ENCODE results near the gene FANCE.

The FANCE gene

DNA sequence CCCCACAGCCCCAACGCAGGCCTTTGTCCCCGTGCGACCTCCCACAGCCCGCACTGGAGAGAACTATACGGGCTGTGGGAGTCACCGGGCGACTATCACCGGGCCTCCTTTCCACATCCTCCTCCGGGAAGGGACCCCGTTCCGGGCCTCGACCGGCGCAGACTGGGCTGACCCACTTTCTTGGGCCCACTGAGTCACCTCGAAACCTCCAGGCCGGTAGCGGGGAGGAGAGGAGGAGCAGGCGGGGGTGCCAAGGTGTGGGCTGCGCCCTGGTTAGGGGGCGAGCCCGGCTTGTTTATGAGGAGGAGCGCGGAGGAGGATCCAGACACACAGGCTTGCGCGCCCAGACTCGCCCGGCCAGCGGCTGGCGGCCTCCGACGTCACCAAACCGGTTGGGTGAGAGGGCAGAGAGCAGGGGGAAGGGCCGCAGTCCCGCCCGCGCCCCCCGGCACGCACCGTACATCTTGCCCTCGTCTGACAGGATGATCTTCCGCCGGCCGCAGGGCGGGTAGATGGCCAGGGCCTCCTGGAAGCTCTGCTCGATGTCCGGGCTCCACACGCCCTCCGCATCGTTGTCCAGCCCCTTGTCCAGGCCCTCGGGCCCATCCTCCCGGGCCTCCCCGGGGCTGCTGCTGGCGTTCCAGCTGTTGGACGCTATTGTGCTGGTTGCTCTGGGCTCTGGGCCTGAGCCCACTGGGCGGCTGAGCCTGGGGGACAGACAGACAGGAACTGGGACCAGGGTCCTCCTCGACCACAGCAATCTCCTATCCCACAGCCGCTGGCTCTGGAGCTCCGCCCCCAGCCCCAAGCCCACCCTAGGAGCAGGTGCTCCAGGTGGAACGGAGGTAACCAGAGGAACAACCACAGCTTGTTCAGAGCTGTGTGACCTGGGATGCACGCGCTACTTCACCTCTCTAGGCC is 34.1 kb downstream of the FANCE start:
- no peak for DNase-seq

DNA sequence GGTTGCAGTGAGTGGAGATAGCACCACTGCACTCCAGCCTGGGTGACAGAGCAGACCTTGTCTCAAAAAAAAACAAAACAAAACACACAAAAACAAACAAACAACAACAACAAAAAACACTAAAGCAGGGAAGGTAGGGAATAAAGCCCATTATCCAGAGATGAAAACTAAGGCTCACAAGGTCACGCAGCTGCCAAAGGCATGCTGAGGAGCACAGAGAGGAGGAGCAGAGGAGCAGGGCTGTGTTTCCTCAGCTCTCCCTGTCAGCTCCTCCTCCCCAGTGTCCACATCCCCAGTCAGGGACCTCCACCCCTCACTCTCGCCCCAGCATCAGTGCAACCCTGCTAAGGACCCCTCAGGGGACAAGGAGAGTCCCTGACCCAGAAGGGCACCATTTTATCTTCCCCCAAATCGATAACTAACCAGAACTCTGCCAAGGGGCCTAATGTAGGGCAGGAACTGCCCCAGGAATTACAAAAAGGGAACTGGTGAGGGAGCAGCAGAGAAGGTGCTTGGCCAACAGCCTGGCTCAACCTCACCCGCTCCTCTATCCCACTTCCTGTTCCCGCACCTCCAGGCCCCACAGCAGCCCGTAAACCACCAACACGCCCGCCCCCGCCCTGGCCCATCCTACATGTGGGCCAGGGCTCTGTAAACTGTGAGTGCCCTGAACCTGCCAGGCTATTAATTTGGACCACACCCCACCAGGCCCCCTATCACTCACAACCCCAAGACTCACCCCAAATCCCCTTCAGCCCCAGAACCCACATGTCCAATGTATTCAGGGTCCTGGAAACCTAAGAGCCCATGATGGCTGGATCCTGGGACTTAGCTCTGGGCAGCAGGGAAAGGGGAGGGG is 35.7 kb downstream of the FANCE start:
- peak; percentile 47 for DNase-seq

DNA sequence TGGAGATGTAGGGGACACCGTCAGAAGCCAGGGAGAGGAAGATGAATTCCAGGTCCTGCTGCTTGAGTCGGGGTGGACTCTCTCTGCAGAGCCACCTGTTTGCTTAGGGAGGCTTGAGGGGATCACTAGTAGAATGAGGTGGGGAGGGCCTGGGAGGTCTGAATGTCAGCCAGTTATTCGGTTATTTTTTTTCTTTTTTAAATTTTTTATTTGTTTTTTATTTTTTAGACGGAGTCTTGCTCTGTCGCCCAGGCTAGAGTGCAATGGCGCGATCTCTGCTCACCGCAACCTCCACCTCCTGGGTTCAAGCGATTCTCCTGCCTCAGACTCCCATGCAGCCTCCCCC is 36.4 kb downstream of the FANCE start:
- DNase-seq = no peak

DNA sequence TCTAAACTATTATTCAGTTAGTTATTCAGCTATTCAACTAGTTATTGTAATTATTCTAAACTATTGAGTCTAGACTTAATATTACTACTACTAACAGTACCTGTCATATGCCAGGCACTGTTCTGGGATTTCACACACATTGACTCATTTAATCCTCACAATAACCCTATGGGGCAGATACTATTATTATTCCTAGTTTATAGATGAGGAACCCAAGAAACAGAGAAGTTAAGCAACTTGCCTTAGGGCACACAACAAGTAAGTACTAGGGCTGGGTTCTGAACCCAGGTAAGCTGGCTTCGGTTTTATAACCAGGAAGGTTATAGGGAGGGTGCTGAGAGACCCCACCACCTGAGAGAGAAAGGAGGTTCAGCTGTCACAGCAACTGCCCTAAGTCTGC is 36.9 kb downstream of the FANCE start:
- DNase-seq = no peak

DNA sequence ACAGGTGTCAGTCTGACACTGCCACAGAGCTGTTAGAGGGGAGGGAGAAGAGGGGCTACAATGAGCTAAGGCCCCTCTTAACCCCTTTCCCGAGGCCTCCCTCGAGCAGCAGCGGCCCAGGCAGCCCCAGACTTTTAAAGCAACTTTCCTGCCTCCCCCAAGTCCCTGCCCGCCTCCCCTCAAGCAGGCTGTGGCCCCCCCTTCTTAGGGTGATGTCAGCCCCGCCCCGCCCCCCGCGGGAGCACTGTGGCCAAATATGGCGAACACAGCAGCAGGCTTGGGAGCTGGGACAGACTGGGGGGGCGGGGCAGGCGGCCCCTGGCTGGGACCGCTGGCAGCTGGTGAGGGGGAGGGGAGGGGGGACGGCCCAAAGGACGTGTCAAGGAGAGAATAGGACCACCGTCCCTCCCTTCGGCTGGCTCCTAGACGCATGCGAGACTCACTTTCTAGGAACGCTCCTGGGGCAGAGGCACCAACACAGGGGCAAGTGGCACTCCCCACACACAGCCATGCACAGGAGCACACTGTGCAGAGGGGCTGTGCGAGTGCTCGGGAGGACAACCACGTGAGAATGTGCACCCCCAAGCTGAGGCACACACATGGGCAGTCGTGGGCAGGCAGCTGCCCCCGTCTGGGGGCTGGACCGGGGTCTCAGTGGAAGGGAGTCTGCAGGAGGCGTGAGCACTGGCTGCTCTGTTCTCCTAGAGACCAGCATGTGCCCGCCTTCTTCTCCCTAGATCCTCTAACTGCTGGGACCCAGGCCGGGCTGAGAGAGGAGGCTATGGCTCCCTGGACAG is 38.1 kb downstream of the FANCE start:
- no peak for DNase-seq

DNA sequence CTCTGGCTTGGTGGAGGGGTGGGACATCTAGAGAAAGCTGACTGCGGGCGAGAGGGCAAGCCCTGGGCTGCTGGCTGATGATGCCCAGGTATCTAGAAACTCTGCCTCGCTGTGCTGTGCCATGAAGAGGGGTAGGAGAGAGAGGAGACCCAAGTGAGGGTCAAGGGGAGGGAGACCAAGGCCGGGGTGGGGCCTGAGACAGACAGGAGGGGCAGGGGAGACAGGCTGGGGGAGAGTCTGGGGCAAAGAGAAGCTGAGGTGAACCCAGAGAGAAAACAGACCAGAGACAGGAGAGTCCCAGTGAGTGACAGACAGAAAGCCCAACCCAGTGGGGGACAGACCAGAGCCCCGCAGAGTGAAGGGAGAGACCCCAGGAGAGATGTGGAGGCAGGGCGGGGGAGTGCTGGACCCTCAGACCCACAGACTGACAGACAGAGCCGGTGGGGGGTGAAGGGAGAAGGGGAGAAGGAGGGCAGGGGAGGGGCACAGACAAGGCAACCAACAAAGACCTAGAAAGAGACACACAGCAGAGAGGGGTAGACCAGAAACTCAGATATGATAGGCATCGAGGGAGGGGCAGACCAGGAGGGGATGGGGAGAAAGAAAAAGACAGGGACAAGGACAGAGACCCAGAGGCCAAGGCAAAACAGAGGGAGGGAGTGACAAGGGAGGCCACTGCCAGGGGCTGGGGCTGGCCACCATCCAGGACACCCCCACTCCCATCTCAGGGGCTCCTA is 38.9 kb downstream of the FANCE start:
- no peak for DNase-seq

DNA sequence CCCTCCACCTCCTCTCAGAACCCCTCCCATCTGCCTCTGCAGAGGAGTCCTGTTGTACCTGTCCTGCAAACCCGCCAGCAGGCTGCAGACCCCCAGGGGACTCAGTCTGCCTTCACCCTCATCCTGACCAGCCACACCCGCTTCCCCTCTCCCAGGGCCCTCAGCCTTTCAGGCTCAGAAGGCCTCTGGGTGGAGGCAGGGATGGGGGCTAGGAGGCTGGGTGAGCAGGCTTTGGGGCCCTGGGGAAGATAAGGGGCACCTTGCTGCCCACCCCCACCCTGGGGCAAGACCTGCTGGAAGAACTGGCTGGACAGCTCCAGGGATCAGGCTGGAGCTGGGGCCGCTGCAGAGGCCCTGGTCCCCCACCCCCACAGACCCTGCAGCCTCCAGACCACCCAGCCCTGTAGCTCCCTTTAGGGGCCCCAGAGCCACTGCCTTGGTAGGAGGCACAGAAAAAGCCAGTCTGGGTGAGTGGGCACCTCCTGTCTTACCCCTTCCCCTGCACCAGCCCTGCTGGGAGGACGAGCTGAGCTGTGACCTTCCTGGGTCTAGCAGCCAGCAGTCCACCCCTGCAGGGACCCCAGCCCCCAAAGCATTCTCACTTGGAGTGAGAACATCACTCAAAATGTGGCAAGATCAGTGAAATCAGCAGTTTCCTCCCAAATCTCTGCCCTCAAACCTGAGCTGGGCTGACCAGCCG is 39.6 kb downstream of the FANCE start:
- DNase-seq = no peak

DNA sequence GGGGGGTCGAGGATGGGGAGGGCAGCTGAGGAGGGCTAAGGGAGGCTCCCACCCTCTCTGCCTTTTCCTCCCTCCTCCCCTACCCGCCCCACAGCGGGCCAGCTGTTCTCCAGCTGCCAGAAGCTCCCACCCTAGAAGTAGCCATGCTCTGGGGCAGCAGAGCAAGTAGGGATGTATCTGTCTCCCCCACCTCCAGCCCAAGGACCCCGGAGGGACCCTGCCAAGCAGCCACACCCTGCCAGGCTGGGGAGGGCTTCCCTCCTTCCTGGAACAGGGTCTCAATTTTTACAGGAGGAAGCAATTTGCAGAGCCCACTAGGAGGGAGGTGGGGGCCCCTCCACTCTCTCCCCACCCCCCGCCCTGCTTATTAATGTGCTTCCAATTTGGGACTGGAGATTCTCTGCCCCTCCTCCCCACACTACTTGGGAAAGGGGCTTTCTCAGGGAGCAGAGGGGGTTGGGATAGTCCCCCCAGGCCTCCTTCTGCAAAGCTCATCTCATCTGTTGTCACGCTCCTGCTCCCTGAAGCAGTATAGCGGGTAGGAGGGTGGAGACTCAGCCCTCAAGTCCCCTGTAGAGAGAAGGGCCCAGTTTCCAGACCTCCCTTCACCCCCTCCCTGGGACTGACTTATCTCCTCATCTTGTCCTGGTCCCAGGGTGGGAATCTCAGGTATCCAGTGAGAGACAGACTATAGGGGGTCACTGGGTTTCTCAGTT is 40.3 kb downstream of the FANCE start:
- no peak for DNase-seq

DNA sequence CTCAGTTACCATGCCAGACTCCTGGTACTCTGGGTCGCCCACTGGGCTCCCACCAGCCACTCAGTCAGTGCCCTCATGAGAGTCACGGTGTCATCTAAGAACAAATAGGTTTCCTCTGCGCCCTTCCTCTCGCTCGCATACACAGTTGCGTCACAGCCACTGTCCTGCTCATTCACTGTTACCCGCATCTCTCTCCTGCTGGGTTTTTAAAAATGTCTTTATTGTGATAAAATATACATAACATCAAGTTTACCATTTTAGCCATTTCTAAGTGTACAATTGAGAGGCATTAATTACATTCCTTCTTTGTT is 40.8 kb downstream of the FANCE start:
- no peak for DNase-seq

DNA sequence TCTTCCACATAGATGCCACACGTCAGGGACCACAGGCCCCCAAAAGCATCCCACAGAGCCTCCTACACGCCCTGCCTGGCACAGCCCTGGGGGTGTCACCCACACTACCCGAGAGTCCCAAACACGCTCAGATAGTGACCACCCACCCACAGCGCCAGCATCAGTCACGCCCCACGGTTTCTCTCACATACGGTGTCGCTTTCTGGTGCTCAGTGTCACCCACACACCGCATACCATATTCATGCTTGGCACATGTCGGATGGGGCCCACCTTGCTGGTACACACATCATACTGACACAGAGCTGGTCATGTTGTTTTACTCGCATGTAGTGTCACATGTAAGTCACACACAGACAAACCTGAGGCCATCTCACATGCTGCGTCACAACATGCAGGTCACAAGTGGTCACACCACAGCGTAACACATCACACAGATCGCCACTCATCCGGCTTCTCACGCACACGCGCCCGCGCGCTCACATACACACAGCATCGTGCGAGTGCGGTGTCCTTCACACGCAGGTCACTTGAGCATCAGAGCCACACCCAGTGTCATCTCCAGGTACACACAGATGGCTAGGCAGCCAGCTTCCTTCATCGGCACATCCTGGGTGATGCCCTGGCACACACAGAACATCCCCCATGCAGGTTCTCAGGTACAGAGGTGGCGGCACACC is 41.3 kb downstream of the FANCE start:
- DNase-seq = no peak

DNA sequence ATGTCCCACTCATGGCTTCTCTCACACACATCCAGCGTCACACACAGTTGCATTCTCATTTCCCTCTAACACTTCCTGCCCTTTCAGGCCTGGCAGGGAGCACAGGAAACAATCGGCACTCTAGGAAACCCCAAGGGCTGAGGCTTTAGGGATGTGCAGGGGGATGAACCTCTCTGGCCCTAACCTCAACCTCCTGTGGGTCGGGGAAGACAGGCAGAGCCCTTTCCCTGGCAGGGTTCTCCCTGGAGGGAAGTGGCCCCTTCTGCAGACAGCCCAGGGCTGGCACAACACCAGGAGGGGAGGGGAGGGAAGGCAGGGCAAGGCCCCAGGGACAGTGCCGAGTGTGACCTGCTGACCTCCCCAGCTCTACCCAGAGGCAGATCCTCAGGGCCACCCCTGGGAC is 42.0 kb downstream of the FANCE start:
- DNase-seq = no peak

DNA sequence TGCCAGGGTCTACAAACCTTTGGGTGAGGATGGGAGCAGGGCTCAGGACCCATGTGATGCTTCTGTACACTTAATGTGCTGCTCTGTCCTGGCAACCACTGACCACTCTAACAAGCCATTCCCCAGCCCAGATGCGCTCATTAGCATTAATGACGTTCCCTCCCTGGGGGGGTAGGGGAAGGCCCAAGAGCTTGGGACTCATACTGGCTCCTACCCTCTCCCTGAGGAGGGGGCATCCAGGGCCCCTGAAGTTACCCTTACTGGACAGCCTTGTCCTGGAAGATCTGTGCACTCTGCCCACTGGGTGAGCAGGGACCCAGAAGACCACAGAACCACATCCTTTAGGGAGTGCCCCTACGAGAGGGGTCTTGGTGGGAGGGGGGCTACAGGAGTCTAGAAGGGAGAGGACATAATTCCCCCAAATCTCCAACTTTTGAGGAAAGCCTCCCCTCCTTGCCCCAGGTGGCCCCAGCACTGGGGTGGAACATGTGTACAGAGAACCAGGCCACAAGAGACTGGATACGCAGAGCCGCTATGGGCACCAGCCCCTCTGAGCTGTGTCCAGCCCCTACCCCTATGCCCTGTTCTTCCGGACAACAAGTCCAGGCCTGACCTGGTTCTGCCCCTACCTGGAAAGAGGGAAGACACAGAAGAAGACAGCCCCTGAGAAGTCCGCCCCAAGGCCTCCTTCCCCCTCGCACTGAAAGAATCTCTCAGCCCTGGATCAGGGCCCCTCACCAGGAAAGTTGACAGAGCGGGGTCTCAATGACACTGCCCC is 43.3 kb downstream of the FANCE start:
- no peak for DNase-seq

DNA sequence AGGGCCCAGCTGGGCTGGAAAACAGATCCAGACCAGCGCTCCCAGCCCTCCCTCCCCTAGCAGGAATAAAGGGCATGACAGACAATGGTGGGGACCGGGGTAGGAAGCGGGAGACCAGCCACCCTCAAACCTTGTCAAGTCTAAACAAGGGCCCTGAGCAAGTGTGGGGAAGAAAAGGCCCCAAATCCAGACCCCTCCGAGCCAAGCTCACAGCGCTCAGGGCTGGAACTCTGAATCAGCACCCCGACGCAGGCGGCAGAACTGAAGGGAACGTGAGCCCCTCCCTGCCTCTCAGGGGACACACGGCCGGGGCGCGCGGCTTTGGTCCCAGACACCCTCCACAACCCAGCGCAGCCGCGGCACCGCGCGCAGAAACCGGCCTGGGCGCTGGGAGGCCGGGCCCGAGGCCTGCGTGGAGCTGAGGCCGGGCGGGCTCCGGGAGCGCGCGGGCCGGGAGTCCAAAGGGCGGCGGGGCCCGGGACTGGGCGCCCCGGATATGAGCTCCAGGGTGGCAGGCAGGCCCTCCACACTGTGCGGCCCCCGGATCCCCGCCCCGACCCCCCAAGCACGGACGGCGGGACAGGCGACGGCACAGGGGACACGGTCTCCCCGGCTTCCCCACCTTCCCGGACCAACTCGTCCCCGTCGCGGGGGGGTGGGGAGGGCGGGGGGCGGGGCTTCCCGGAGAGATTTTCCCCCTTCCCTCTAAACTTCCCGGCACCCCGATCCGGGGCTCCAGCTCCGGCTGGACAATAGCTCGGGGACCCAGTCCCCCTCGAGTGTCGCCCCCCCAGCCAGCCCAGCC is 44.1 kb downstream of the FANCE start:
- no peak for DNase-seq

DNA sequence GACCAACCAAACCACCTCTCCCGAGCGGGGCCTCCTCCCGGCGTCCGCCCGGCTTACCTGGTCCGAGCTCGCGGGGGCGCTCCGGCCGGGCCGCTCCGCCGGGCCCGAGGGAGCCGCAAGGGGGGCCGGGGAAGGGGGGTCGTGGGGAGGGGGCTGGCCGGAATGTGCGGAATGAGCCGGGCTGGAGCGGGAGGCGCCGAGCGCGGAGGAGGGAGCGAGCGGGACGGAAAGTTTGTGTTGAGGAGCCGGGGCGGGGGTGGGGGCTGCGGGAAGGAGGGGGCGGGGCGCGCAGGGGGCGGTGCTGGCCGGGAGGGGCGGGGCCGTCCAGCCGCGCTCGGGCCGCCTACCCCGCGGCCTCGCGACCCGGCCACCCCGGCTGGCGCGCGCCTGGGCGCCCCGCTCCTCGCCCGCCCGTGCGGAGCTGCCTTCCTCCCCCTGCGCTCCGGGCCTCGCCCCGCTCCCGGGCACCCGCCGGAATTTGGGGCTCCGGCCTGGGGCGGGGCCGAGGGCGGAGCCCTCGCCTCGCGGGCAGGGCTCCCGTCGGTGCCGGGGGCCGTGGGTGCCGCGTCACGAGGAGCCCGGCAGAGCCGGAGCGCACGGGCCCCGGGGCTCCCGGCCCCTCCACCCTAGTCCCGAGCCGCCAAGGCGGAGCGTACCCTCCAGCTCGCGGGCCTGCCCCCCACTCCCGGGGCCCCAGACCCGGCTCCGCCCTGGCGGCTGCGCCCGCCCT is 44.9 kb downstream of the FANCE start, which contains the start of gene TEAD3:
TEAD3 (minus strand) TSS at position 239 of the 730 bp plus-strand sequence.
- no peak for DNase-seq

DNA sequence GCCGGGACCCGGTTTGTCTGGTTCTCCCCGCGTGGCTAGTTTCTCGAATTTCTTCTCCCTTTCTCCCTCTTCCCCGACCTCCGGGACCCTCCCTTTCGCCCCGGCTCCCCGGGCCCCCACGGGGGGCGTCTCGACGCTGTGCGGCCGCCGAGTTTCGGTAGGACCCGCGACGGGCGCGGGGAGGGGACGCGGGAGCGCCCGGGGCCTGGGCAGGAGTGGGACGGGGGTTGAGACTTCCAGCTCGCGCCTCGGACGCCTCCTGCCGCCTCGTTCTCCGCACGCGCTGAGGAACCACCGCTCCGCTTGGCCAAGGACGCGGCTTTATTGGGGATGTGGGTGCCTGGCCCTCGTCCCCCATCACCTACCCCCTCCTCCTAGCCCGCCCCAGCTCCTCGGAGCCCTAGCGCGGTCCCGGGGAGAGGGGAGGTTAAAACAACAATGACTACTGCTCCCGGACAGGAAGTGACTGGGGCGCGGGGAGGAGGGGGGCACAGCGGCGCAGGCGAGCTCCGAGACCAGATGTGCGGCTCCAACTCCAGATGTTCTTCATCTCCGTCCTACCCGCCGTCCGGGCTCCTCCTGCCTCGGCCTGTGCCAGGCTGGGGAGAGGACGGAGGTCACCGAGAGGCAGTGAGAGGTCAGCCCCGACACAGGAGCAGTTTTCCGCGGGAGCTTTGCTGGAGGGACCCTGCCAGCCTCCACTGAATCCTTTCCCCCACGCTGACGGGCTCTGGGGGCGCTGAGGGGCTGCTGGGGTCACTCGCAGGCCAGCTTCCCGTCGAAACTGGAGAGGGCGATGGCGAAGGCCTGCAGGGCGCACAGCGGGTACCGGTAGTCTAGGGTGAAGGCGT is 45.7 kb downstream of the FANCE start:
- DNase-seq = no peak

DNA sequence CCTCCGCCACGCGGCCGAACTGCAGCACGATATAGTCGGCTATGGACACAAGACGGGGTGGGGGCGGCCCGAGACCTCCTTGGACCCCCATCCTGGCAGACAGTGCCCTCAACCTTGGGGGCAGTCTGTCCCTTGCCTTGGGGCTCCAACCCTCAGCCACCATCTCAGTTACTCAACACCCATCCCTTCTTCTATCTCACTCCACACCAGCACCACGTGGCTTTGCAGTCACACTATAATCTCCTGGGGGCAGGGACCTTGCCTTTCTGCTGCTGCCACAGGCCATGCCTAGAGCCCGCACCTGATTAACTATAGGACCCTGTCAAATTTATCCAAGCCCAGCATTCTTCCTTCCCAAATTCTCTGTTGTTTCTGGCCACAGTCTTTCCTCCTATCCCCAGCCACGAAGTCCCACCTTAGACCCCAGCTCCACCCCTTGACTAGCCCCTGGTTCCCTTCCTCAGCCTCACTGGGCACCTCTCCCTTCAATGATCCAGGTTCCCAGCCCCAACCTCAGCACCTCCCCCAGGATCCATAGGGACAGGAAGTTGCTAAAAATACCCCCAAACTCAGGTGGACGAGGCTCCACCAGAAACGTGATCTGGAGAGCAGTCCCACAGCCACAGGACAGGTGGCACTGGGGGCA is 46.4 kb downstream of the FANCE start:
- no peak for DNase-seq

DNA sequence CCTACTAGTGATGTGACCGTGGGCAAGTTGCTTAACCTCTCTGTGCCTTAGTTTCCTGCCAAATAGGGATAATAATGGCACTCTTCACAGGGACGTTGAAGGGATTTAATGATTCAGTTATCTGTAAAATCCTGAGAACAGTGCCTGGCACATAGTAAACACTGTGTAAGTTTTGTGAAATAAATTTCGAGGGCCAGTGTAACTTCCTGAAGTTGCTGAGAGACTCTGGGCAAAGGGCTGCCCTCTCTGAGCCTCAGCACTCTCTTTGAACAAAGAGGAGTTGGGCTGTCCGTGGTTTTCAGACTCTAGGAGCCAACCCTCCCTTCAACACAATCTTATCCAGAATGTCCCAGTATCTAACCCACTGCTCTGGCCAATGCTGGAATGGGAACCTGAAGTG is 47.2 kb downstream of the FANCE start:
- no peak for DNase-seq
